ENCODE data around the gene REG4. TPM values are rescaled to one million over a fixed set of nuclear protein-coding genes. Genes with fewer than 3 reads are reported as not detected.

The REG4 gene
- polyA plus RNA-seq, 1 donor from 2014 or later, result not detected

DNA sequence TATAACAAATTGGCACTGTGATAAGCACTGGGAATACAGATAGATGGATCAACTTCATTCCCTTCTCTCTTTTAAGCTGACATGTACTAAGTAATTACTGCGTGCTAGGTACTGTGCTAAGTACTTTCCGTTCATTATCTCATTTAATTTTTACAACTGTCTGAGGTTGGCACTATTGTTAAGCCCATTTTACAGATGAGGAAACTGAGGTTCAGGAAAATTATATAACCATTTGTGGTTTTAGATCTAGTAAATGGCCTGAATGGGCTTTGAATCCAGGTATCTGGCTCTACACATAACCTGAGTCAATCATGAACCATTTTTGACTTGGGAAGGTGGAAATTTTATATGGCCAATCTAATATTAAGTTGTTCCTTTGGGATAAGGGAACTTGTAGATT is 39.0 kb downstream of the REG4 start:
- TF ChIP-seq RAD21 (conservative IDR thresholded peaks at IDR 0.05) (no peak), TAF1 (IDR thresholded peaks at IDR 0.05; ENCODE audit: low read depth) (no peak), EZH2 (IDR thresholded peaks at IDR 0.05; ENCODE audit: borderline replicate concordance, insufficient read depth, low read length, poor library complexity, severe bottlenecking) (no peak), MXI1 (conservative IDR thresholded peaks at IDR 0.05; ENCODE audit: poor library complexity, severe bottlenecking) (no peak), SMC3 (conservative IDR thresholded peaks at IDR 0.05; ENCODE audit: poor library complexity) (no peak), POLR2AphosphoS5 (IDR thresholded peaks at IDR 0.05) (no peak), REST (IDR thresholded peaks at IDR 0.05; ENCODE audit: borderline replicate concordance) (no peak), EP300 (conservative IDR thresholded peaks at IDR 0.05; ENCODE audit: poor library complexity, severe bottlenecking) (no peak)
- TF ChIP-seq, protein P1, sequence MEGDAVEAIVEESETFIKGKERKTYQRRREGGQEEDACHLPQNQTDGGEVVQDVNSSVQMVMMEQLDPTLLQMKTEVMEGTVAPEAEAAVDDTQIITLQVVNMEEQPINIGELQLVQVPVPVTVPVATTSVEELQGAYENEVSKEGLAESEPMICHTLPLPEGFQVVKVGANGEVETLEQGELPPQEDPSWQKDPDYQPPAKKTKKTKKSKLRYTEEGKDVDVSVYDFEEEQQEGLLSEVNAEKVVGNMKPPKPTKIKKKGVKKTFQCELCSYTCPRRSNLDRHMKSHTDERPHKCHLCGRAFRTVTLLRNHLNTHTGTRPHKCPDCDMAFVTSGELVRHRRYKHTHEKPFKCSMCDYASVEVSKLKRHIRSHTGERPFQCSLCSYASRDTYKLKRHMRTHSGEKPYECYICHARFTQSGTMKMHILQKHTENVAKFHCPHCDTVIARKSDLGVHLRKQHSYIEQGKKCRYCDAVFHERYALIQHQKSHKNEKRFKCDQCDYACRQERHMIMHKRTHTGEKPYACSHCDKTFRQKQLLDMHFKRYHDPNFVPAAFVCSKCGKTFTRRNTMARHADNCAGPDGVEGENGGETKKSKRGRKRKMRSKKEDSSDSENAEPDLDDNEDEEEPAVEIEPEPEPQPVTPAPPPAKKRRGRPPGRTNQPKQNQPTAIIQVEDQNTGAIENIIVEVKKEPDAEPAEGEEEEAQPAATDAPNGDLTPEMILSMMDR (IDR thresholded peaks at IDR 0.05; ENCODE audit: poor library complexity, severe bottlenecking), result no peak
- Histone ChIP-seq H2AFZ (ENCODE audit: low read depth, low read length) (no peak overlapping the region), H3K36me3 (ENCODE audit: insufficient read depth, low read length) (no peaks in the 10 kb centered on the region), H3K27me3 (ENCODE audit: insufficient read depth, low read depth, low read length) (no peaks in the 10 kb centered on the region), H3K9me2 (ENCODE audit: insufficient read depth, low read length) (no peaks in the 10 kb centered on the region), H3K27ac (ENCODE audit: low read length) (no peak overlapping the region), H3K9ac (ENCODE audit: low read length) (no peak overlapping the region), H3K79me2 (replicated peaks; ENCODE audit: insufficient read depth, low read length) (no peaks in the 10 kb centered on the region), H3K4me3 (ENCODE audit: low read length) (no peak overlapping the region), H3K4me2 (ENCODE audit: low read length) (no peak overlapping the region), H4K20me1 (ENCODE audit: insufficient read depth) (no peaks in the 10 kb centered on the region), H3K9me3 (ENCODE audit: low read length) (no peaks in the 10 kb centered on the region), H3F3A (ENCODE audit: insufficient read depth, low read length, poor library complexity, severe bottlenecking) (no peaks in the 10 kb centered on the region)

DNA sequence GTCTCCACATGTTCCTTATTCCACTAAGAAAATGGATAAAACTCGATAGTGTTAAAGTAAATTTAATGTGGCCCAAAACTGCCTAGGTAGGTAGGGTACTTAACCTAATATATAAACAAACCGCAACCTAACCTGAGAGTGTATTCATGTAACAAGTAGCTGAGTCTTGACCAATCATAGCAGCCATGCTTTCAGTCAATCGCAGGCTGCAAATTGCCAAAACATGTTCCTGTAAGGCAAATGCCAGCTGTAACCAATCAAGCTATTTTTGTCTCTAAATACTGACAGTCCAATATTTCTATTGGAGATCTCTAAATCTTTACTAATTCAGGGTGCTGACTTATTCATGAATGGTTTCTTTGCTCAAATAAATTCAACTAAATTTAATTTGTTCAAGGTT is 39.5 kb downstream of the REG4 start:
- Histone ChIP-seq H3K9ac (ENCODE audit: low read length) (no peak overlapping the region), H2AFZ (ENCODE audit: low read depth, low read length) (no peak overlapping the region), H3K27ac (ENCODE audit: low read length) (no peak overlapping the region), H4K20me1 (ENCODE audit: insufficient read depth) (no peaks in the 10 kb centered on the region), H3K4me3 (ENCODE audit: low read length) (no peak overlapping the region), H3K27me3 (ENCODE audit: insufficient read depth, low read depth, low read length) (no peaks in the 10 kb centered on the region), H3K9me2 (ENCODE audit: insufficient read depth, low read length) (no peaks in the 10 kb centered on the region), H3K79me2 (replicated peaks; ENCODE audit: insufficient read depth, low read length) (no peaks in the 10 kb centered on the region), H3K36me3 (ENCODE audit: insufficient read depth, low read length) (no peaks in the 10 kb centered on the region), H3F3A (ENCODE audit: insufficient read depth, low read length, poor library complexity, severe bottlenecking) (no peaks in the 10 kb centered on the region), H3K9me3 (ENCODE audit: low read length) (no peaks in the 10 kb centered on the region), H3K4me2 (ENCODE audit: low read length) (no peak overlapping the region)
- TF ChIP-seq RAD21 (conservative IDR thresholded peaks at IDR 0.05) (no peak), MXI1 (conservative IDR thresholded peaks at IDR 0.05; ENCODE audit: poor library complexity, severe bottlenecking) (no peak)
- TF ChIP-seq, protein P1 (IDR thresholded peaks at IDR 0.05; ENCODE audit: poor library complexity, severe bottlenecking), result no peak
